Measurements from ENCODE around the gene GRID1. TPM values are rescaled to one million over a fixed set of nuclear protein-coding genes. Genes with fewer than 3 reads are reported as not detected.

GRID1 gene
- total and polyA plus RNA-seq, 9 of the 15 experiments (the other 6 are each of a cell fraction or from before 2014, with no cell fraction given), result 0.01 to 7.2 (median 1.2) TPM

- TF ChIP-seq, protein P1, sequence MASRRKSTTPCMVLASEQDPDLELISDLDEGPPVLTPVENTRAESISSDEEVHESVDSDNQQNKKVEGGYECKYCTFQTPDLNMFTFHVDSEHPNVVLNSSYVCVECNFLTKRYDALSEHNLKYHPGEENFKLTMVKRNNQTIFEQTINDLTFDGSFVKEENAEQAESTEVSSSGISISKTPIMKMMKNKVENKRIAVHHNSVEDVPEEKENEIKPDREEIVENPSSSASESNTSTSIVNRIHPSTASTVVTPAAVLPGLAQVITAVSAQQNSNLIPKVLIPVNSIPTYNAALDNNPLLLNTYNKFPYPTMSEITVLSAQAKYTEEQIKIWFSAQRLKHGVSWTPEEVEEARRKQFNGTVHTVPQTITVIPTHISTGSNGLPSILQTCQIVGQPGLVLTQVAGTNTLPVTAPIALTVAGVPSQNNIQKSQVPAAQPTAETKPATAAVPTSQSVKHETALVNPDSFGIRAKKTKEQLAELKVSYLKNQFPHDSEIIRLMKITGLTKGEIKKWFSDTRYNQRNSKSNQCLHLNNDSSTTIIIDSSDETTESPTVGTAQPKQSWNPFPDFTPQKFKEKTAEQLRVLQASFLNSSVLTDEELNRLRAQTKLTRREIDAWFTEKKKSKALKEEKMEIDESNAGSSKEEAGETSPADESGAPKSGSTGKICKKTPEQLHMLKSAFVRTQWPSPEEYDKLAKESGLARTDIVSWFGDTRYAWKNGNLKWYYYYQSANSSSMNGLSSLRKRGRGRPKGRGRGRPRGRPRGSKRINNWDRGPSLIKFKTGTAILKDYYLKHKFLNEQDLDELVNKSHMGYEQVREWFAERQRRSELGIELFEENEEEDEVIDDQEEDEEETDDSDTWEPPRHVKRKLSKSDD (conservative IDR thresholded peaks at IDR 0.05; ENCODE audit: low read length), result no peak
- TF ChIP-seq MBD1 (CRISPR knock-in tag; IDR thresholded peaks at IDR 0.05) (no peak), POLR2B (IDR thresholded peaks at IDR 0.05; ENCODE audit: low read depth, partially characterized antibody) (no peak), EZH2 (IDR thresholded peaks at IDR 0.05; ENCODE audit: borderline replicate concordance, low read depth, low read length) (no peak), PPARD (CRISPR knock-in tag; IDR thresholded peaks at IDR 0.05) (no peak), NCOA1 (IDR thresholded peaks at IDR 0.05; ENCODE audit: low read depth) (peak; percentile 72; the same call in 1 of the 2 replicates), SMAD1 (IDR thresholded peaks at IDR 0.05; ENCODE audit: low read depth, low read length, partially characterized antibody) (no peak), MTA2 (IDR thresholded peaks at IDR 0.05; ENCODE audit: low read depth) (peak; percentile 49), YY1 (IDR thresholded peaks at IDR 0.05; ENCODE audit: borderline replicate concordance in 1 of 3, control insufficient read depth in 1 of 3, extremely low read depth in 1 of 3, insufficient read depth in 3 of 3, insufficient read length in 1 of 3, insufficient replicate concordance in 2 of 3, low read depth in 1 of 3, low read length in 2 of 3) (peak in 2 of 3 experiments; percentile 8 to 48), CCNT2 (IDR thresholded peaks at IDR 0.05; ENCODE audit: borderline replicate concordance, extremely low read depth, insufficient read length, low read depth, low read length) (peak; percentile 31), ZBTB12 (CRISPR knock-in tag; IDR thresholded peaks at IDR 0.05) (no peak), ZBTB34 (CRISPR knock-in tag; IDR thresholded peaks at IDR 0.05) (no peak), ZSCAN29 (IDR thresholded peaks at IDR 0.05) (no peak), NONO (IDR thresholded peaks at IDR 0.05; ENCODE audit: low read depth in 2 of 2, low read length in 1 of 2) (no peak), NCOR1 (IDR thresholded peaks at IDR 0.05) (peak; percentile 81), ZNF311 (CRISPR knock-in tag; IDR thresholded peaks at IDR 0.05) (no peak), HNRNPH1 (optimal IDR thresholded peaks at IDR 0.05; ENCODE audit: low read depth, low read length) (no peak), CBFA2T3 (IDR thresholded peaks at IDR 0.05) (peak; percentile 96), POLR2G (IDR thresholded peaks at IDR 0.05; ENCODE audit: low read depth, low read length) (no peak), BCL6 (CRISPR knock-in tag; IDR thresholded peaks at IDR 0.05) (no peak)
Measured at GRCh38 chr10:86079088-86079487, 287.5 kb downstream of the GRID1 start (continued).
